Mesodermal cell (in vitro differentiated cells): Measurements from ENCODE around the gene MSH3.

ENCODE experiments used
- H3K27ac ChIP-seq: 2 replicates; pipeline ENCODE4 v1.7.0; 2013; ENCODE audit warnings: mild to moderate bottlenecking, low read depth, low read length, moderate library complexity; ENCODE audit not compliant: severe bottlenecking
- H3K36me3 ChIP-seq: 2 replicates; pipeline ENCODE4 v1.7.1; 2013; ENCODE audit warnings: mild to moderate bottlenecking, low read length, moderate library complexity; ENCODE audit not compliant: control insufficient read depth, insufficient read depth
- H3K4me1 ChIP-seq: one replicate; pipeline ENCODE4 v1.7.1; 2013; ENCODE audit warnings: mild to moderate bottlenecking, low read length; ENCODE audit not compliant: insufficient read depth, control insufficient read depth, poor library complexity, severe bottlenecking
- H3K4me3 ChIP-seq: 2 replicates; pipeline ENCODE4 v1.7.0; 2013; ENCODE audit warnings: low read length, control low read depth, mild to moderate bottlenecking; ENCODE audit not compliant: insufficient read depth, poor library complexity, severe bottlenecking; ENCODE audit errors: extremely low read depth
- H3K9me3 ChIP-seq: 2 replicates; pipeline ENCODE4 v1.7.1; 2013; ENCODE audit warnings: mild to moderate bottlenecking, low read length, moderate library complexity; ENCODE audit not compliant: control insufficient read depth
- WGBS, 2 experiments: methylation state at CpG; one replicate each; pipeline ENCODE4 v1.1.5; 2013; ENCODE audit warnings: missing lambda C conversion rate in 2 of 2; ENCODE audit not compliant: insufficient coverage in 2 of 2; 5-methylcytosine and 5-hydroxymethylcytosine counted together

The MSH3 gene

DNA sequence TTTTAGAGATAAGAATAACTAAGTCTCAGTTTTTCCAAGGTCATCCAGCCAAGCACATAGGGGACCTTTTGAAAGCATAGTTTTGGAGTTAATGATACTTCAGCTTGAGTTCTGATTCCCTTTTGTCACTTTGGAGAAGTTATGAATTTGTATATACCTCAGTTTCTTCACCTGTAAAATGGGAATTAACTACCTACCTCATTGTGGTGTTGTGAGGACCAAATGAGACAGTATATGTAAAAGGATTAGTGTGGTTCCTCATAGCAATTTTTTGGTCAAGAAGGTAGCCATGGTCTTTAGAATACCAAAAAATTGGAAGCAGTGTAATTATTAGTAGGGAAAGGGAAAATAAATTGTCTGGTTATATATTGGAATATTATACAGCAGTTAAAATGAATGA is 98.0 kb downstream of the MSH3 start:
- Histone ChIP-seq H3K9me3 (no peaks in the 10 kb centered on the region), H3K4me3 (no peak overlapping the region), H3K4me1 (no peaks in the 10 kb centered on the region), H3K27ac (no peak overlapping the region), H3K36me3 (no peaks in the 10 kb centered on the region)

DNA sequence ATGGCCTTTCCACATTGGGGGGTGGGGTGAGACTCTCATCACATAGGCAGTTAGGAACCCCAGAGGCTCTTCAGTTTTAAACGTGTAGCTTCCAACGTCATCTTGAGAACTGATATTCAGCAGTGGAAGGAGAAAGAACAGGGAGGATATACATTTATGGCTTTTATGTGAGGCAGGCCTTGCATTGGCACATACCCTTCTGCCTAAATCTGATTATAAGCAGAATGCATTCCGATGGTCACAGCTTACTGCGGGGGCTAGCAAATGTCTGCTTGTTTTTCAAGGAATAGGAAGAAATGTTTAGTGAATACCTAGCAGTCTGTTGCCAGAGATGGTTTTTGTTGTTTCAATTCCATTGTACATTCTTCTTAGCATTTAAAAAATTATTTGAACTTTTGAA is 99.3 kb downstream of the MSH3 start:
- 53 to 55% methylated on average over 2 to 3 of the region's 4 CpGs for WGBS, 2 experiments
- H3K9me3 ChIP-seq, result no peaks in the 10 kb centered on the region
- no peak overlapping the region for H3K27ac ChIP-seq
- no peaks in the 10 kb centered on the region for H3K36me3 ChIP-seq
- H3K4me3 ChIP-seq, result no peak overlapping the region
- H3K4me1 ChIP-seq, result no peaks in the 10 kb centered on the region

- Histone ChIP-seq H3K9me3 (no peaks in the 10 kb centered on the region), H3K27ac (no peak overlapping the region), H3K4me3 (no peak overlapping the region), H3K36me3 (no peaks in the 10 kb centered on the region), H3K4me1 (no peaks in the 10 kb centered on the region)
- 78 to 85% methylated on average over 4 to 6 of the region's 7 CpGs for WGBS, 2 experiments
These were observed 100.4 kb downstream of the MSH3 start for GRCh38 chr5:80754900-80755299.

- Histone ChIP-seq H3K4me1 (no peaks in the 10 kb centered on the region), H3K27ac (no peak overlapping the region), H3K9me3 (no peaks in the 10 kb centered on the region), H3K36me3 (no peaks in the 10 kb centered on the region), H3K4me3 (no peak overlapping the region)
- 80 to 100% methylated on average over 1 of the region's 3 CpGs for WGBS, 2 experiments
These were observed 101.2 kb downstream of the MSH3 start for GRCh38 chr5:80755626-80756025.

DNA sequence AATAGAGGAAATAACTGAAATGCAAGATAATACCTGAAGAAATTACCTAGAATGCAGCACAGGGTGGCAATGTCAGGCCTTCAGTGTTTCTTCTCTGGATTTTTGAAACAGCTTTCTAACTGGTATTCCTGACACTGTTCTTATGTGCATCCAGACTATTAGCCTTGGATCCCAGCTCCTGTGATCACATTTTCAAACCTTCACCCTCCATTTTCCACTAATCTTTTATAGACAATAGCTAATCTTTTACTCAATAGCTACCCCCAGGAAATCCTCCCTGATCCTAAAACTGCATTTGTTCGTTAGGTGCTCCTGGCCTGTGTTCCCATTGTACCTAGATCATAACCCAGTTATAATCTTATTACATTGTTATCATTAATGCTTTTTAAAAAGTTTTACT is 101.8 kb downstream of the MSH3 start:
- WGBS, 2 experiments, result 80% methylated on average over 1 of the region's 1 CpG; no CpG with 5 or more reads in 1 of the 2 experiments

GRCh38 chr5:80757290-80757689 is 102.8 kb downstream of the MSH3 start:
- WGBS, 2 experiments, result no CpG with 5 or more reads among the region's 1 CpG
- no peaks in the 10 kb centered on the region for H3K36me3 ChIP-seq
- no peak overlapping the region for H3K4me3 ChIP-seq
- H3K9me3 ChIP-seq, result no peaks in the 10 kb centered on the region
- H3K4me1 ChIP-seq, result no peaks in the 10 kb centered on the region
- no peak overlapping the region for H3K27ac ChIP-seq

More for the DNA sequence above, 101.8 kb downstream of the MSH3 start:
- no peaks in the 10 kb centered on the region for H3K4me1 ChIP-seq
- H3K4me3 ChIP-seq, result no peak overlapping the region
- H3K9me3 ChIP-seq, result no peaks in the 10 kb centered on the region
- H3K27ac ChIP-seq, result no peak overlapping the region
- no peaks in the 10 kb centered on the region for H3K36me3 ChIP-seq

DNA sequence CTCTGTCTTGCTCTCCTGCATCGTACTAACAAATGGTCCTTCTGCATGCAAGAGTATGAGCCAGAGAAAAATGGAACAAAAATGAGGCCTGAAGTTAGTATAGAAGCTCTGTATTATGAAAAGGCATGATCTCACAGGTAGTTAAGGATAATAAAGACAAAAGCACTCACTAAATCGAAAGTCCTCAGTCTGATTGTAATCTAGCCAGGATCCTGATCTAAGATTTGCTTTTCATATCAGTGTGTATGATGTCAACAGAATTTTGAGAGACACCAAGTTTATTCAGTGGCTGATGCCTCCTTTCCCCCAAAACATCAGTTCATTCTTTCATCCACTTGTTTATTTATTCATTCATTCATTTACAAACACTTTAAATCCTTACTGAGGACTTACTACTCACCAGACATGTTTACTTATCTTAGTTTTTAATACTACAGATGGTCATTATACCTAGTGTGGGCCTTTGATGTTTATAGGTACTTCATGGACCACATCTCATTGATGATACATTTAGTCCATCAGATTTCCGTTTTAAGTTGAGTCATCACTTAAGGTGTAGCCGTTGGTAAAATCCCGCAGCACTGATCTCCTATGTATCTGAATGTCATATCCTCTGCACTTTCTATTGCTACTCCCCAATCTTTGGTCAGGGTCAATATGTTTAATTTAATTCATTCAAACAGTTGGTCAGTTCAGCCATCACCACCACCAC is 105.6 kb downstream of the MSH3 start:
- H3K9me3 ChIP-seq, result no peaks in the 10 kb centered on the region
- peaks cover 7% of the 10 kb centered on the region for H3K36me3 ChIP-seq
- H3K27ac ChIP-seq, result no peak overlapping the region
- 96 to 100% methylated on average over 2 to 4 of the region's 5 CpGs for WGBS, 2 experiments
- no peak overlapping the region for H3K4me3 ChIP-seq
- no peaks in the 10 kb centered on the region for H3K4me1 ChIP-seq

- H3K4me1 ChIP-seq, result no peaks in the 10 kb centered on the region
- H3K9me3 ChIP-seq, result no peaks in the 10 kb centered on the region
- H3K36me3 ChIP-seq, result peaks cover 7% of the 10 kb centered on the region
- H3K4me3 ChIP-seq, result no peak overlapping the region
- 100% methylated on average over 1 of the region's 1 CpG; no CpG with 5 or more reads in 1 of the 2 experiments for WGBS, 2 experiments
- H3K27ac ChIP-seq, result no peak overlapping the region
These were observed 106.2 kb downstream of the MSH3 start for GRCh38 chr5:80760680-80761079.

- no peak overlapping the region for H3K4me3 ChIP-seq
- peaks cover 7% of the 10 kb centered on the region for H3K36me3 ChIP-seq
- no peaks in the 10 kb centered on the region for H3K9me3 ChIP-seq
- no peak overlapping the region for H3K27ac ChIP-seq
- 81 to 84% methylated on average over 2 to 3 of the region's 5 CpGs for WGBS, 2 experiments
- no peaks in the 10 kb centered on the region for H3K4me1 ChIP-seq
These were observed 106.7 kb downstream of the MSH3 start for GRCh38 chr5:80761176-80761575.

GRCh38 chr5:80761966-80762365 is 107.5 kb downstream of the MSH3 start:
- Histone ChIP-seq H3K9me3 (no peaks in the 10 kb centered on the region), H3K27ac (no peak overlapping the region), H3K4me1 (no peaks in the 10 kb centered on the region), H3K36me3 (peaks cover 7% of the 10 kb centered on the region), H3K4me3 (no peak overlapping the region)
- no CpG with 5 or more reads among the region's 1 CpG for WGBS, 2 experiments

GRCh38 chr5:80762573-80762972 is 108.1 kb downstream of the MSH3 start:
- WGBS, 2 experiments, result 80% methylated on average over 1 of the region's 4 CpGs; no CpG with 5 or more reads in 1 of the 2 experiments
- Histone ChIP-seq H3K4me1 (no peaks in the 10 kb centered on the region), H3K9me3 (no peaks in the 10 kb centered on the region), H3K4me3 (no peak overlapping the region), H3K36me3 (peaks cover 7% of the 10 kb centered on the region), H3K27ac (no peak overlapping the region)
